Measurements from ENCODE around the gene PTMS. TPM values are rescaled to one million over a fixed set of nuclear protein-coding genes. Genes with fewer than 3 reads are reported as not detected.
A peak's percentile ranks its signal among the peaks of the same experiment; 100 is the strongest.

PTMS gene
- total RNA-seq, 1 donor from 2014 or later = 554 TPM

GRCh38 chr12:6752921-6753771 is 13.0 kb upstream of the PTMS start, which contains the start of gene MLF2:
Gene MLF2, minus strand, starts transcription at chr12:6753141. Its CDS starts 807 bp downstream, at chr12:6752334.
- peak within 1 kb of the TSS; percentile 95 for H3K4me3 Mint-ChIP-seq (ENCODE audit: unreplicated experiment)
- peaks cover 20% of the 10 kb centered on the region for H3K4me1 Mint-ChIP-seq (ENCODE audit: unreplicated experiment)
- DNase-seq (ENCODE audit: extremely low spot score, unreplicated experiment) = peak; percentile 99
- TF ChIP-seq CTCF (IDR thresholded peaks at IDR 0.05) = peak; percentile 96
- peaks cover 18% of the 10 kb centered on the region for H3K36me3 Mint-ChIP-seq (ENCODE audit: unreplicated experiment)
- H3K9me3 Mint-ChIP-seq (ENCODE audit: unreplicated experiment) = no peaks in the 10 kb centered on the region
- no peaks in the 10 kb centered on the region for H3K27me3 Mint-ChIP-seq (ENCODE audit: unreplicated experiment)
- peak within 1 kb of the TSS; percentile 99 for H3K27ac Mint-ChIP-seq (ENCODE audit: unreplicated experiment)

DNA sequence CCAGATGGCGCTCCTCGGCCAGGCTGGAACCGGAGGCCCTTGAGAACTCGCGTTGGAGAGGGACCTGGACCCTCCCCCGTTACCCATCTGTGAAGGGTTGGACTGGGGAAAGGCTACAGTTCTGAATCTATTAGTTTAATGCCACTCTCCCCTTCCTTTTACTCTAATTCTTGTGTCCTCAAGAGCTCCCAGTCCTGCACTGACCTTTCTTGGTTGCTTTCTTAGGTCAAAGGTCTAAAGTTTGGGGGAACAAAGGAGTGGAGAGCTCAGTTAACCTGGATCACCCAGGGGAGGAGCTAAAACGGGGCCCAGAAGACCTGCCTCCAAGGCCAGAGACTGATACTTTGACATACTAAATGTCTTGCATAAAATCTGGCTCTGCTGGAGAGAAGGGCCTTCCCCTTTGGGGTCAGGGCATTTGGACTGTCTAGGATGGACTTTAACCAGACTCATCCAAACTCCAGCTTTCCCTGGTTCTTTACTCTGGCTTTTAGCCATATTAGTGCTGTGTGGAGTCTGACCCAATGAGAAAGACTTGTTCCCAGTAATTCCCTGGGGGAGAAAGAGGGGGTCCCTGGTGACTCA is 12.3 kb upstream of the PTMS start:
- no peaks in the 10 kb centered on the region for H3K27me3 Mint-ChIP-seq (ENCODE audit: unreplicated experiment)
- no peaks in the 10 kb centered on the region for H3K9me3 Mint-ChIP-seq (ENCODE audit: unreplicated experiment)

GRCh38 chr12:6754411-6754810 is 11.8 kb upstream of the PTMS start:
- H3K27ac Mint-ChIP-seq (ENCODE audit: unreplicated experiment) = peak overlapping the region; percentile 99
- H3K9me3 Mint-ChIP-seq (ENCODE audit: unreplicated experiment) = no peaks in the 10 kb centered on the region
- no peak for DNase-seq (ENCODE audit: extremely low spot score, unreplicated experiment)
- no peaks in the 10 kb centered on the region for H3K27me3 Mint-ChIP-seq (ENCODE audit: unreplicated experiment)
- no peak overlapping the region for H3K4me3 Mint-ChIP-seq (ENCODE audit: unreplicated experiment)
- peaks cover 20% of the 10 kb centered on the region for H3K4me1 Mint-ChIP-seq (ENCODE audit: unreplicated experiment)
- TF ChIP-seq CTCF (IDR thresholded peaks at IDR 0.05) = no peak
- H3K36me3 Mint-ChIP-seq (ENCODE audit: unreplicated experiment) = peaks cover 9% of the 10 kb centered on the region

More for the DNA sequence above, 12.3 kb upstream of the PTMS start:
- peaks cover 14% of the 10 kb centered on the region for H3K36me3 Mint-ChIP-seq (ENCODE audit: unreplicated experiment)
- peaks cover 20% of the 10 kb centered on the region for H3K4me1 Mint-ChIP-seq (ENCODE audit: unreplicated experiment)
- H3K27ac Mint-ChIP-seq (ENCODE audit: unreplicated experiment) = peak overlapping the region; percentile 99
- H3K4me3 Mint-ChIP-seq (ENCODE audit: unreplicated experiment) = peak overlapping the region; percentile 95
- no peak for TF ChIP-seq CTCF (IDR thresholded peaks at IDR 0.05)
- no peak for DNase-seq (ENCODE audit: extremely low spot score, unreplicated experiment)

GRCh38 chr12:6757028-6757690 is 9.0 kb upstream of the PTMS start:
- Mint-ChIP-seq H3K27ac (ENCODE audit: unreplicated experiment) (no peak overlapping the region), H3K4me3 (ENCODE audit: unreplicated experiment) (no peak overlapping the region), H3K27me3 (ENCODE audit: unreplicated experiment) (no peaks in the 10 kb centered on the region), H3K36me3 (ENCODE audit: unreplicated experiment) (no peaks in the 10 kb centered on the region), H3K4me1 (ENCODE audit: unreplicated experiment) (peaks cover 23% of the 10 kb centered on the region), H3K9me3 (ENCODE audit: unreplicated experiment) (no peaks in the 10 kb centered on the region)
- DNase-seq (ENCODE audit: extremely low spot score, unreplicated experiment) = no peak
- TF ChIP-seq CTCF (IDR thresholded peaks at IDR 0.05) = no peak
